Ovary (tissue), 9 donors: ENCODE results near the gene SLC6A18. TPM values are rescaled to one million over a fixed set of nuclear protein-coding genes. Genes with fewer than 3 reads are reported as not detected.

Experiments
- DNase-seq, 5 donors: peaks; one replicate each; pipeline ENCODE4 v3.0.0-alpha.2; 2019 to 2020
- H3K27ac ChIP-seq, 2 donors: fragments of 200-600 bp; one replicate each; pipeline versions ENCODE4 v1.5.1 to v1.8.0; 2019 to 2022
- H3K27me3 ChIP-seq: fragments of 200-600 bp; one replicate; pipeline ENCODE4 v1.8.0; 2022
- H3K36me3 ChIP-seq: fragments of 200-600 bp; sonication (generic); one replicate; pipeline ENCODE4 v1.5.1; 2019
- H3K4me1 ChIP-seq: one replicate; pipeline ENCODE4 v1.8.1; 2013; ENCODE audit warnings: mild to moderate bottlenecking, moderate library complexity; ENCODE audit not compliant: insufficient read depth
- H3K4me3 ChIP-seq: fragments of 200-600 bp; sonication (generic); one replicate; pipeline ENCODE4 v1.5.1; 2017
- H3K9me3 ChIP-seq, 2 donors: fragments of 200-600 bp in 1 of 2; sonication (generic) in 1 of 2; one replicate each; pipeline versions ENCODE4 v1.5.1 to v1.8.1; 2013 to 2019; ENCODE audit warnings: mild to moderate bottlenecking in 1 of 2, moderate library complexity in 1 of 2
- CTCF ChIP-seq, 3 donors: fragments of 450-650 bp in 2 of 3; fragments of 200-600 bp in 1 of 3; IDR thresholded peaks; one replicate each; pipeline versions ENCODE4 v1.5.1 to v1.8.0; 2016 to 2022; ENCODE audit warnings: antibody characterized with exemption in 3 of 3, mild to moderate bottlenecking in 1 of 3
- EP300 ChIP-seq: sonication (generic); formaldehyde crosslinking; IDR thresholded peaks from one replicate; pipeline ENCODE4 v1.6.1; 2017; ENCODE audit warnings: antibody characterized with exemption
- POLR2A ChIP-seq: fragments of 450-650 bp; IDR thresholded peaks from one replicate; pipeline ENCODE4 v1.6.1; 2017; ENCODE audit warnings: antibody characterized with exemption, mild to moderate bottlenecking, moderate library complexity
- WGBS, 3 donors: extraction: QIAGEN DNeasy Blood & Tissue Kit in 1 of 3; methylation state at CpG; one replicate each; pipeline versions ENCODE4 v1.1.5 to v1.1.7; 2013 to 2017; 5-methylcytosine and 5-hydroxymethylcytosine counted together
- intact Hi-C, 4 donors: fragments of 100-400 bp; cut with DNase I; formaldehyde crosslinking; loops; one replicate each; pipeline versions ENCODE4 v1.11.0 to v1.15.1; 2022 to 2023
- polyA plus RNA-seq, 2 donors: library from polyadenylated mRNA; stranded (reverse); fragments of 200-250 nt in 1 of 2; fragments of 350-450 nt in 1 of 2; fragmentation: Illumina TruSeq in 1 of 2; extraction: RNeasy Lipid Tissue Mini Kit (QIAGEN cat#74804) in 1 of 2; gene quantifications; one replicate each; pipeline ENCODE4 v1.2.3, GENCODE V29; 2013 to 2014
- total RNA-seq, 7 donors: library from RNA; depleted of rRNA in 2 of 7; stranded (reverse); fragments of >200 nt in 2 of 7; fragmentation: NEBNext Ultra II Directional in 3 of 7; extraction: Animal tissue kit (Norgen Biotek cat#: 25700) in 3 of 7; gene quantifications; one replicate each; pipeline versions ENCODE4 v1.1.0 to v1.2.4, GENCODE V29; 2016 to 2023
- donor health status: DM: no; HTN: no; CAD: no; lungs with moderate emphysema.
- donor health status: DM: no; HTN: no; CAD: no.
- donor health status: Bipolar disorder and iron deficiency.
- donor health status: DM: yes; HTN: yes; CAD: no.
- donor health status: DM: no; HTN: no; CAD: no.
- donor health status: DM: yes; HTN: yes; CAD: no.

Gene SLC6A18
- total and polyA plus RNA-seq, 9 donors = not detected

GRCh38 chr5:1294206-1294834 lies 69.1 kb downstream of the SLC6A18 start:
- Histone ChIP-seq H3K4me1 (no peaks in the 10 kb centered on the region), H3K27me3 (no peaks in the 10 kb centered on the region), H3K36me3 (no peaks in the 10 kb centered on the region), H3K27ac (no peak overlapping the region), H3K9me3 (no peaks in the 10 kb centered on the region), H3K4me3 (no peak overlapping the region)
- WGBS, 3 donors = 23 to 62% (median 40%) methylated on average over 26 to 69 of the region's 69 CpGs
- DNase-seq = peak in 1 of 5 donors; percentile 13
- intact Hi-C loops = no loop called here
- TF ChIP-seq EP300 (no peak), CTCF (IDR thresholded peaks at IDR 0.05) (no peak), POLR2A (no peak)

GRCh38 chr5:1294835-1295649 lies 69.9 kb downstream of the SLC6A18 start, which contains the start of gene TERT:
Gene TERT, minus strand, starts transcription at chr5:1295068. Its CDS starts 79 bp downstream, at chr5:1294989.
- Histone ChIP-seq H3K9me3 (no peaks in the 10 kb centered on the region), H3K36me3 (no peaks in the 10 kb centered on the region), H3K27ac (no peak within 1 kb of the TSS), H3K4me3 (no peak within 1 kb of the TSS), H3K4me1 (no peaks in the 10 kb centered on the region), H3K27me3 (no peaks in the 10 kb centered on the region)
- 1 to 3% (median 2%) methylated on average over 35 to 102 of the region's 102 CpGs for WGBS, 3 donors
- peak in 1 of 5 donors; percentile 20 for DNase-seq
- intact Hi-C loops = no loop called here
- TF ChIP-seq CTCF (IDR thresholded peaks at IDR 0.05) (no peak), EP300 (no peak), POLR2A (no peak)

GRCh38 chr5:1295650-1296037 lies 70.5 kb downstream of the SLC6A18 start:
- intact Hi-C loops = no loop called here
- H3K27me3 ChIP-seq = no peaks in the 10 kb centered on the region
- H3K4me1 ChIP-seq = no peaks in the 10 kb centered on the region
- no peak overlapping the region for H3K27ac ChIP-seq
- 24 to 51% (median 35%) methylated on average over 12 to 22 of the region's 22 CpGs for WGBS, 3 donors
- no peak overlapping the region for H3K4me3 ChIP-seq
- H3K9me3 ChIP-seq = no peaks in the 10 kb centered on the region
- no peak for TF ChIP-seq CTCF (IDR thresholded peaks at IDR 0.05)
- no peak for TF ChIP-seq EP300
- TF ChIP-seq POLR2A = no peak
- peak in 1 of 5 donors; percentile 9 for DNase-seq
- no peaks in the 10 kb centered on the region for H3K36me3 ChIP-seq

Other genes starting within 250 kb of the SLC6A18 start
- 10 to 100 TPM in 1 of 7 donors, 1 to 10 TPM in 4, under 1 TPM in 2; 0.33 to 17.2 (median 1.5) TPM for gene NKD2, start 216.6 kb upstream of the SLC6A18 start, total RNA-seq
- gene NKD2, start 216.6 kb upstream of the SLC6A18 start, polyA plus RNA-seq = under 1 TPM in 1 of 2 donors, not detected in 1; 0.80 TPM
- gene SLC12A7, start 113.3 kb upstream of the SLC6A18 start, total RNA-seq = 10 to 100 TPM in 6 of 7 donors, 1 to 10 TPM in 1; 9.8 to 33.9 (median 23.2) TPM
- 10 to 100 TPM in 1 of 2 donors, 1 to 10 TPM in 1; 5.9 to 12.2 TPM for gene SLC12A7, start 113.3 kb upstream of the SLC6A18 start, polyA plus RNA-seq
- gene SLC6A19, start 23.8 kb upstream of the SLC6A18 start, total RNA-seq = 1 to 10 TPM in 1 of 7 donors, under 1 TPM in 1, not detected in 5; 0.08 to 1.5 TPM
- not detected for gene SLC6A19, start 23.8 kb upstream of the SLC6A18 start, polyA plus RNA-seq
- gene TERT, start 69.7 kb downstream of the SLC6A18 start, total RNA-seq = 1 to 10 TPM in 1 of 7 donors, under 1 TPM in 1, not detected in 5; 0.10 to 3.1 TPM
- not detected for gene TERT, start 69.7 kb downstream of the SLC6A18 start, polyA plus RNA-seq
- gene CLPTM1L, start 119.7 kb downstream of the SLC6A18 start, total RNA-seq = 10 to 100 TPM; 28.1 to 68.0 (median 49.0) TPM
- gene CLPTM1L, start 119.7 kb downstream of the SLC6A18 start, polyA plus RNA-seq = 10 to 100 TPM; 46.5 to 96.2 TPM
- under 1 TPM; 0.05 to 0.62 (median 0.38) TPM for gene SLC6A3, start 220.1 kb downstream of the SLC6A18 start, total RNA-seq
- gene SLC6A3, start 220.1 kb downstream of the SLC6A18 start, polyA plus RNA-seq = under 1 TPM; 0.40 to 0.56 TPM